ENCODE results near the gene WDFY4.

The WDFY4 gene

GRCh38 chr10:48958598-48959190 is 274.0 kb downstream of the WDFY4 start:
- no peak for DNase-seq

GRCh38 chr10:48964038-48964437 is 279.4 kb downstream of the WDFY4 start:
- DNase-seq: no peak

- no peak for DNase-seq
These were observed 280.8 kb downstream of the WDFY4 start for GRCh38 chr10:48965460-48965859.

GRCh38 chr10:48968036-48968435 is 283.4 kb downstream of the WDFY4 start:
- DNase-seq: no peak

- no peak for DNase-seq
These were observed 285.4 kb downstream of the WDFY4 start for GRCh38 chr10:48970046-48970445.

GRCh38 chr10:48970654-48971053 is 286.0 kb downstream of the WDFY4 start:
- DNase-seq: no peak

- DNase-seq: no peak
These were observed 288.4 kb downstream of the WDFY4 start for GRCh38 chr10:48973065-48973464.

GRCh38 chr10:48974510-48975156 is 290.0 kb downstream of the WDFY4 start:
- no peak for DNase-seq

GRCh38 chr10:48976196-48976595 is 291.5 kb downstream of the WDFY4 start:
- DNase-seq: no peak

GRCh38 chr10:48978318-48978717 is 293.6 kb downstream of the WDFY4 start:
- DNase-seq: no peak

GRCh38 chr10:48981310-48981907 is 296.7 kb downstream of the WDFY4 start:
- peak; percentile 50 for DNase-seq

- no peak for DNase-seq
These were observed 297.9 kb downstream of the WDFY4 start for GRCh38 chr10:48982584-48982983.

GRCh38 chr10:48983648-48984351 is 299.1 kb downstream of the WDFY4 start:
- DNase-seq: no peak

GRCh38 chr10:48985621-48986158 is 301.0 kb downstream of the WDFY4 start:
- DNase-seq: no peak

GRCh38 chr10:48990226-48990625 is 305.6 kb downstream of the WDFY4 start:
- DNase-seq: no peak

GRCh38 chr10:48993627-48994026 is 309.0 kb downstream of the WDFY4 start:
- no peak for DNase-seq

GRCh38 chr10:48996329-48996728 is 311.7 kb downstream of the WDFY4 start:
- no peak for DNase-seq

GRCh38 chr10:48999346-48999745 is 314.7 kb downstream of the WDFY4 start:
- DNase-seq: no peak

- DNase-seq: no peak
These were observed 316.0 kb downstream of the WDFY4 start for GRCh38 chr10:49000437-49001398.

- DNase-seq: no peak
These were observed 316.7 kb downstream of the WDFY4 start for GRCh38 chr10:49001402-49001801.

- no peak for DNase-seq
These were observed 317.4 kb downstream of the WDFY4 start for GRCh38 chr10:49001870-49002672.

All from right hindlimb (tissue), 1 donor.